HepG2 (cell line): ENCODE results near the gene TSEN54. TPM values are rescaled to one million over a fixed set of nuclear protein-coding genes. Genes with fewer than 3 reads are reported as not detected.

Experiments used
- ATAD3A ChIP-seq: sonication (generic); formaldehyde crosslinking; IDR thresholded peaks from 2 replicates; pipeline ENCODE4 v1.4.0; 2020; ENCODE audit warnings: missing genetic modification reagents
- FOXJ3 ChIP-seq: sonication (generic); formaldehyde crosslinking; IDR thresholded peaks from 2 replicates; pipeline ENCODE4 v1.4.0; 2020; ENCODE audit warnings: missing genetic modification reagents, mild to moderate bottlenecking, borderline replicate concordance
- GATAD2A ChIP-seq: IDR thresholded peaks from 2 replicates; pipeline ENCODE4 v1.6.1; 2016
- HCFC1 ChIP-seq: fragments of 150-350 bp; IDR thresholded peaks from 2 replicates; pipeline ENCODE4 v1.6.1; 2014; ENCODE audit warnings: low read depth, low read length
- HNF1B ChIP-seq: sonication (generic); formaldehyde crosslinking; IDR thresholded peaks from 2 replicates; pipeline ENCODE4 v1.5.1; 2020; ENCODE audit warnings: mild to moderate bottlenecking, moderate library complexity, missing genetic modification reagents
- HNRNPH1 ChIP-seq: fragments of 200-400 bp; formaldehyde crosslinking; optimal IDR thresholded peaks from 2 replicates; pipeline ENCODE3; 2017; ENCODE audit warnings: mild to moderate bottlenecking, low read depth, low read length
- IKZF5 ChIP-seq: IDR thresholded peaks from 2 replicates; pipeline ENCODE4 v1.6.1; 2018; ENCODE audit warnings: missing genetic modification reagents, mild to moderate bottlenecking, missing compliant biosample characterization
- KAT8 ChIP-seq: IDR thresholded peaks from 2 replicates; pipeline ENCODE4 v1.6.1; 2016; ENCODE audit warnings: missing genetic modification reagents, missing compliant biosample characterization
- PREB ChIP-seq: sonication (generic); formaldehyde crosslinking; IDR thresholded peaks from 2 replicates; pipeline ENCODE4 v1.4.0; 2020; ENCODE audit warnings: missing genetic modification reagents
- RCOR2 ChIP-seq: IDR thresholded peaks from 2 replicates; pipeline ENCODE4 v1.6.1; 2016; ENCODE audit warnings: missing biosample characterization, missing genetic modification reagents
- RFX3 ChIP-seq: IDR thresholded peaks from 2 replicates; pipeline ENCODE4 v1.6.1; 2016; ENCODE audit warnings: missing biosample characterization, missing genetic modification reagents
- SNAPC5 ChIP-seq: sonication (generic); formaldehyde crosslinking; IDR thresholded peaks from 2 replicates; pipeline ENCODE4 v1.8.1; 2023; ENCODE audit warnings: mild to moderate bottlenecking, missing genetic modification reagents, borderline replicate concordance
- TBX3 ChIP-seq: fragments of 450-650 bp; IDR thresholded peaks from 2 replicates; pipeline ENCODE4 v1.6.1; 2017; ENCODE audit warnings: antibody characterized with exemption, mild to moderate bottlenecking, inconsistent platforms, borderline replicate concordance
- ZKSCAN5 ChIP-seq: sonication (generic); formaldehyde crosslinking; IDR thresholded peaks from 2 replicates; pipeline ENCODE4 v1.5.1; 2020; ENCODE audit warnings: mild to moderate bottlenecking, missing genetic modification reagents
- ZNF121 ChIP-seq: sonication (generic); formaldehyde crosslinking; IDR thresholded peaks from 2 replicates; pipeline ENCODE4 v1.5.0; 2020; ENCODE audit warnings: mild to moderate bottlenecking, missing genetic modification reagents
- ZNF414 ChIP-seq: sonication (generic); formaldehyde crosslinking; IDR thresholded peaks from 2 replicates; pipeline ENCODE4 v1.5.0; 2020; ENCODE audit warnings: missing genetic modification reagents
- ZNF44 ChIP-seq: sonication (generic); formaldehyde crosslinking; IDR thresholded peaks from 2 replicates; pipeline ENCODE4 v1.5.1; 2020; ENCODE audit warnings: mild to moderate bottlenecking, missing genetic modification reagents
- ZNF574 ChIP-seq: sonication (generic); formaldehyde crosslinking; IDR thresholded peaks from 2 replicates; pipeline ENCODE4 v1.4.0; 2020; ENCODE audit warnings: missing genetic modification reagents
- ZNF724P ChIP-seq: sonication (generic); formaldehyde crosslinking; IDR thresholded peaks from 2 replicates; pipeline ENCODE4 v1.8.0; 2022; ENCODE audit warnings: missing genetic modification reagents, borderline replicate concordance
- ZUFSP ChIP-seq: sonication (generic); formaldehyde crosslinking; IDR thresholded peaks from 2 replicates; pipeline ENCODE4 v1.9.0; 2021; ENCODE audit warnings: missing genetic modification reagents, mild to moderate bottlenecking, borderline replicate concordance
- polyA plus RNA-seq, 8 experiments: library from polyadenylated mRNA; depleted of rRNA in 3 of 8; stranded (reverse) in 7 of 8; unstranded in 1 of 8; fragments of >200 nt; fragmentation: Illumina TruSeq in 4 of 8; extraction: Trizol in 4 of 8; gene quantifications; 2 replicates each; pipeline versions ENCODE4 v1.2.1 to v1.2.3, GENCODE V29; 2011 to 2016; ENCODE audit warnings: low read depth in 4 of 8, missing spikeins in 1 of 8, mixed read lengths in 1 of 8; ENCODE audit not compliant: insufficient read depth in 1 of 8
- total RNA-seq, 5 experiments: library from RNA; depleted of rRNA; stranded (reverse); fragments of >200 nt; fragmentation: Illumina TruSeq; extraction: Trizol; gene quantifications; 2 replicates each; pipeline ENCODE4 v1.2.3, GENCODE V29; 2016; ENCODE audit warnings: low read depth in 1 of 5

Gene TSEN54
- total and polyA plus RNA-seq, 2 of the 13 experiments (the other 11 are each of a cell fraction or from before 2014, with no cell fraction given), result 62.9 to 63.3 TPM

GRCh38 chr17:75549246-75550138, 33.2 kb downstream of the TSEN54 start (continued):
- TF ChIP-seq ZNF574 (CRISPR knock-in tag) (peak; percentile 36; the same call in 1 of the 2 replicates), ZNF414 (CRISPR knock-in tag) (0 out of 2 replicates have a peak, but pooled peaks have one; percentile 35), KAT8 (CRISPR knock-in tag) (peak; percentile 87), FOXJ3 (CRISPR knock-in tag) (peak; percentile 43; the same call in 1 of the 2 replicates), ZNF121 (peak; percentile 86), RCOR2 (CRISPR knock-in tag) (no peak), ATAD3A (CRISPR knock-in tag) (no peak), HNRNPH1 (no peak), GATAD2A (CRISPR knock-in tag) (peak; percentile 82), RFX3 (CRISPR knock-in tag) (no peak), SNAPC5 (no peak), IKZF5 (CRISPR knock-in tag) (peak; percentile 83), HNF1B (peak; percentile 95), HCFC1 (no peak), ZKSCAN5 (no peak), ZUFSP (CRISPR knock-in tag) (no peak), ZNF724P (CRISPR knock-in tag) (no peak; the same call in 1 of the 2 replicates), TBX3 (no peak), ZNF44 (CRISPR knock-in tag) (0 out of 2 replicates have a peak, but pooled peaks have one; percentile 81), PREB (0 out of 2 replicates have a peak, but pooled peaks have one; percentile 0)
